Endometrial microvascular endothelial cells (primary cell): ENCODE results near the gene AGAP3. TPM values are rescaled to one million over a fixed set of nuclear protein-coding genes. Genes with fewer than 3 reads are reported as not detected.

ENCODE experiments used
- in situ Hi-C: cut with HindIII; loops from 2 replicates; pipeline ENCODE4 v1.10.0; 2017; ENCODE audit warnings: low sequenced_read_pairs, low pct_unique_long_range_greater_than_20kb; ENCODE audit errors: inconsistent ontology term
- total RNA-seq: library from RNA; depleted of rRNA; stranded (reverse); fragments of >200 nt; gene quantifications from one replicate; pipeline ENCODE4 v1.2.3, GENCODE V29; 2015; ENCODE audit errors: inconsistent ontology term

The AGAP3 gene
- total RNA-seq, 1 donor from 2014 or later: 52.1 TPM

GRCh38 chr7:151082141-151083070 is 3.9 kb upstream of the AGAP3 start:
- in situ Hi-C loops: loop anchor here (10.0 kb wide), 1 partner anchor 82 kb away; the partner anchor contains the start of gene GBX1

DNA sequence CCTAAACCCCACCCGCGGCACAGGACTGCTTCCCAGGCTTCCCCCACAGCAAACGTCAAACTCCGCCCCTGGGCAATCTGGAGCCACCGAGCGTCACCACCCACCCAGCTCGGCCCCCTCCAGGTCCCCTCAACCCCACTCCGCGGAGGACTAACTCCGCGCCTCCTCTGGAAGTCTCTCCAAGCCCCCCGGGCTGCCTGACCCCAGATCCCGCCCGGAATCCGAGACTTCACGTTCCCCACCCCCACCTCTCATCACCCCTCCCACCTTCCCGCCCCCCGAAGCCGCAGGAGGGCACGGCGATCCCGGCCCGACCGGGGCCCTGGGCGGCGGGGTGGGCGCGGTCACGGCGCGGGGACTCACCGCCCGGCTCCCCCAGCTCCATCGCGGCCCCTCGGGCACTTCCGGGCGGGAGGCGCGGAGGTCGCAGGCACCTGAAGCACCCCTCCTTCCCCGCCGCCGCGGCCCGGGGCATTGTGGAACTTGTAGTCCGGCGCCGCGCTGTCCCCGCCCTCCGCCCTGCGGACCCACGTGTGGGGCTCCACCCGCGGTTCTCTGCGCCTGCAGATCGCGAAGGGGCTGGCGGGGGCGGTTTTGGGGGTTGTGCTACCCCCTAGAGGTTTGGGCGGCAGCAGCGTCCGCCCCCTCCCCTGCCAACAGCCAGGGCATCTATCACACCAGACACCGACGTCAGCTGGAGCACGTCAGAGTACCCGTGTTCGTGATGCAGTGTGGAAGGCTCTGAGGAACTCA is 3.0 kb upstream of the AGAP3 start, which contains the start of gene TMUB1:
Gene TMUB1 (minus strand): TSS at position 423 of the 753 bp plus-strand sequence. CDS start 930 bp downstream, outside the sequence.
- in situ Hi-C loops: loop anchor here (10.0 kb wide), 1 partner anchor 82 kb away; the partner anchor contains the start of gene GBX1

- in situ Hi-C loops: loop anchor here (10.0 kb wide), 1 partner anchor 81 kb away; the partner anchor contains the start of gene GBX1
Observed at GRCh38 chr7:151083824-151084160, 2.5 kb upstream of the AGAP3 start.

DNA sequence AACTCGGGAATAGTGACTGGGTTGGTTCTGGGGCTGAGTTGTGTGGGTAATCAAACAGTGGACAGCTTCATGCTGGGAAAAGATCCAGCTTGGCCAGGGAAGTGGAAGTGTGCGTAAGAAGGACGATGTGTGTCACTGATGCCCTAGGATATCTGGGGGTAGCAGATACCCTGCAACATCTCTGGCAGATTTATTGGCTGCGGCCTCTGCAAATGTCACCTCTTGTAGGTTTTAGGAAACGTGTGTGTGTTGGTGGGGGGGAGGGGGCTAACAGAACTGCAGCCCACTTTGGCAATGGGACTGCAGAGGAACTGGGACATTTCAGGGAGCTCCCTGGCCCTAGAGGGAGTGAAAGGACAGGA is 965 bp upstream of the AGAP3 start:
- in situ Hi-C loops: loop anchor here (10.0 kb wide), 1 partner anchor 79 kb away; the partner anchor contains the start of gene GBX1

DNA sequence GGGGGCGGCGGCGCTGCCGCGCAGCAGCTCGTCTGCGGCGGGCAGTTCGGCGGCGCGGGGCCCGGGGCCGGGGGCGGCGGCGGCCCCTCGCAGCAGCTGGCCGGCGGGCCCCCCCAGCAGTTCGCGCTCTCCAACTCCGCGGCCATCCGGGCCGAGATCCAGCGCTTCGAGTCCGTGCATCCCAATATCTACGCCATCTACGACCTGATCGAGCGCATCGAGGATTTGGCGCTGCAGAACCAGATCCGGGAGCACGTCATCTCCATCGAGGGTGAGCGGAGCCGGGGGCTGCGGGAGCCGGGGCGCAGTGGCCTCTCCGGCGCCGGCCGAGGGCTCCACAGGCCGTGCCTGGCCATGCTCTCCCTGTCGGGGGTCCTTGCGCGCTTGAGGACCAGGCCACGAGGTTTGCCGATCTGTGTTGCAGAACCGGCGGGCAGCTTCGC is 548 bp downstream of the AGAP3 start:
- in situ Hi-C loops: loop anchor here (10.0 kb wide), 1 partner anchor 78 kb away; the partner anchor contains the start of gene GBX1

GRCh38 chr7:151087245-151088018 is 1.2 kb downstream of the AGAP3 start:
- in situ Hi-C loops: loop anchor here (10.0 kb wide), 1 partner anchor 77 kb away; the partner anchor contains the start of gene GBX1

- in situ Hi-C loops: loop anchor here (10.0 kb wide), 1 partner anchor 77 kb away; the partner anchor contains the start of gene GBX1
Observed at GRCh38 chr7:151088019-151088855, 2.0 kb downstream of the AGAP3 start.

DNA sequence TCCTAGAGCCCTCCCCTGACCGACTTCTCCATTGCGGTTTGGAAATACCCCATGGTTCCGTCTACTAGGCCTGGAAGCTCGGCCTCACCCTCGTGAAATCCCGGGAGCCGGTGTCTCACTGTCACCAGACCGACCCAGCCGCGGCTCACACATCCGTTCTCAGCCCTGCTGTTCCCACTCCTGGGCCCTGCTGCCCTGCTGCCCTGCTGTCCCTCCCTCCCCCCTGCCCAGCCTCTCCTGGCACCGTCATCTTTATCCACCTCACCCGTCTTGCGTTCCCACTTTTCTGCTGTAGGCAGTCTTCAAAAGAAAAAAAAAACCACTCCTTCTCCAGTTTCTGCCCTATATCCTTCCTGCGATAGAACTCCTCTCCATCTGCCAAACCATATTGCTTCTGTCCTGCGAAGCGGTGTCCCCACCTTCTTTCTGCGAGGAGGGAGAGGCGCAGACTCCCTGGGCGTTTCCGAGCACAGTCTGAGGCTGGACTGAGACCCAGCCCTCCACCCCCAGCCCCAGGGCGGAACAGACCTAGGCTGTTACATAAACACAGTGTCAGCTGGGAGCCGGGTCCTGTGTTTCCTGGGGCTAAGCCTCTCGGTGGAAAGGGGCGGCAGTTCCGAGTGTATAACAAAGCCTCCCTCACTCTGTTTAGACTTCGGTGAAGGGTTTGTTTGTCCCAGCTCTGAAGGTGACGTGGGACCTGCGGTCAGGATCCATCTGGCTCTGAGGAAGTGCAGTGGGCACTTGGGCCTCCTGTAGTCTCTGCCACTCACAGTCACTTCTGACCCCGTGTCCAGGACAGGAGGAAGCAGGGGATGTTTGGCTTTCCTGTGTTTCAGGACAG is 2.8 kb downstream of the AGAP3 start:
- in situ Hi-C loops: loop anchor here (10.0 kb wide), 1 partner anchor 76 kb away; the partner anchor contains the start of gene GBX1

DNA sequence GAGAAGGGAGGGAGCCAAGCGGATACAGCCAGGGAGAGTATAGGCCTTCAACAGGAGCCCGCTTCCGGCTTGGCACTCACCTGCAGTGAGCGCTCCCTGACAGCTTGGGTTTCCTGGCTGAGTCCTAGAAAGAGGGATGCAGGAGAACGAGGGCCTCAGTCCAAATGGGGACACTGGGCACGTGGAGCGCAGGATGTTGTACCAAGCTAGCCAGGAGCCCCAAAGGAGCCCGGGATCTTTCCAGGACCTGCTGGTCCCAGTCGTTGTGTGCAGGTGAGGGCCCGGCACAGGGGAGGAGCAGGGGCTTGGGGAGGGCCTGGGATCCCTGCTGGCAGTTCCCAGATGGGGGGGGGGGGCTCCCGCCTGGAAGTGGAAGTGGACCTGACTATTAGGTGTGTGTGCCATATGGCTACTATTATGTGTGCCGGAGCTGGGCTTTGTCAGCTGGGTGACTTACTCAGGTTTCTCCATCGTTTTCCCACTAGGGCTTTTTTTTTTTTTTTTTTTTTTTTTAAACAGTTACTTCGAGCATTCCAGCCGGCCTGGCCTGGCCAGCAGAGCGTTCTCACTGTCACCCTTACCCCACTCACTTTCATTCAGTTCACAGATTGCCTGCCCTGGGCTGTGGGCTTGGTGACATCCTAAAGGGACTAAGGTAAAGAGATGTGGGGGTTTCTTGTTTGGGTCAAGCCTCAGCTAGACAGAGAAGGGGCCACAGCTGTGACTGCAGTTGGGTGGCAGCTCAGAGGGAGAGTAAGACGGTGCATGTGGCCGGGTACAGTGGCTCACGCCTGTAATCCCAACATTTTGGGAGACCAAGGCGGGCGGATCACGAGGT is 3.8 kb downstream of the AGAP3 start:
- in situ Hi-C loops: loop anchor here (10.0 kb wide), 1 partner anchor 75 kb away; the partner anchor contains the start of gene GBX1

GRCh38 chr7:151091003-151091402 is 4.7 kb downstream of the AGAP3 start:
- in situ Hi-C loops: no loop called here

- in situ Hi-C loops: no loop called here
Observed at GRCh38 chr7:151091431-151091830, 5.2 kb downstream of the AGAP3 start.

GRCh38 chr7:151091988-151092387 is 5.7 kb downstream of the AGAP3 start:
- in situ Hi-C loops: no loop called here

DNA sequence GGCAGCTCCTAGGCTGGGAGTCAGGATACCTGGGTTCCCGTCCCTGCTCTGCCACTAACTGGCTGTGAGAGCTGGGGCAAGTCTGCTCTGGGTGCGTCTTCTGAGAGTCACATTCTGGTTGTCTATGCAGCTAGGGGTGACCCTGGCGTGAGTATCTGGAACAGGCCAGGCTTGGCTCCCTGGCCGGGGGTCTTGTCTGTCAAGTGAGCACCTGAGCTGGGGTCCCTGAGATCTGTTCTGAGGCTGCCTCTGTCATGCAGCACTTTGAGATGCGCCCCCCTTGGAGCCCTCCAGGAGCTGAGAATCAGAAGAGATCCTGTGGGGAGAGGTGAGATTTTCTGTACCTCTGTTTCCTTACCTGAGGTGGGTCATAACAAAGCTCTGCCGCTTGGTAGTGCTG is 7.5 kb downstream of the AGAP3 start:
- in situ Hi-C loops: no loop called here

DNA sequence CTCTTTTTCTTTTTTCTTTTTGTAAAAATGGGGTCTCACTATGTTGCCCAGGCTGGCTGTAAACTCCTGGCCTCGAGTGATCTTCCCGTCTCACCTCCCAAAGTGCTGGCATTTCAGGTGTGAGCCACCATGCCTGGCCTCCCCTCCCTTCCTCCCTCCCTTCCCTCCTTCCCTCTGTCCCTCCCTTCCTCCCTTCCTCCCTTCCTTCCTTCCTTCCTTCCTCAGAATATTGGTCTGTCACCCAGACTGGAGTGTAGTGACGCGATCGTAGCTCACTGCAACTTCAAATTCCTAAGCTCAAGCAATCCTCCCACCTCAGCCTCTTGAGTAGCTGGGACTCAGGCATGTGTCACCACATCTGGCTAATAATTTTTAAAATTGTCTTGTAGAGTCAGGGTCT is 8.4 kb downstream of the AGAP3 start:
- in situ Hi-C loops: no loop called here

DNA sequence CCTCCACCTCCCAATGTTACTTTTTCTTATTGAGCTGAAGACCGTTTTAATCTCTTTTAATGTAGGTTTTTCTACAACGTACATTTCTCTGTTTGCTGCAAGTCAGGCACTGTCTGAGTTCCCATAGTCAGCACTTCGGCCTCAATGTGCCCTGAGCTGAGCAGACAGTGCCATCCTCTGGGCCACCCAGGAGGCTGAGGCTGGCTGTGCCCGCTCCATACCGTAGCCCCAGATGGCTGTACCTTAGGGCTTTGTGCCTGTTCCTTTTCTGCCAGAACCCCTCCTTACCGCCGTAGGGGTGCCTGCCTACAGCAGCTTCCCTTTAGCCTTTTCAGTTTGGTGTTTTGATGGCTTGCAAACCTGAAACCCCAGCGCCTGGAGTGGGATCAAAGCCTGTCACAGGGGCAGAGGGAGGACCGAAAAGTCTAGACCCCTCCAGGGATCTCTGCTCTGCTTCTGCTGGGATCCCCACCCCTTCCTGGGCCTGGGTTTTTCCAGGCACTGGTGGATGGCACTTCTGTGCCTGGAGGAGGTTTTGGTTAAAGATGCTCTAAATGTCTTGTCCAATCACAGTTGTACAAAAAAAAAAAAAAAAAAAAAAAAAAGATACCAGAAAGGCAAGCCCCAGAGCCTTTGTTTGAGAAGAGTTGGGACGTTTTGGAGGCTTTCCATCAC is 9.0 kb downstream of the AGAP3 start:
- in situ Hi-C loops: no loop called here
